ENCODE measurements around the gene MAGI2.
"Not testable (repeated sequence)": the region's sequence is repeated elsewhere in the genome, so short reads cannot be mapped to it uniquely, and the experiment has no call there.

Gene MAGI2

GRCh38 chr7:78002021-78002420 lies 1451.4 kb downstream of the MAGI2 start:
- Histone ChIP-seq H3K4me1 (ENCODE audit: control insufficient read depth, insufficient read depth, low read length) (no peaks in the 10 kb centered on the region), H3K36me3 (ENCODE audit: control insufficient read depth, insufficient read depth, low read length) (no peaks in the 10 kb centered on the region), H3K4me3 (ENCODE audit: low read length) (no peak overlapping the region), H3K27me3 (ENCODE audit: control insufficient read depth, insufficient read depth, low read length) (no peaks in the 10 kb centered on the region), H3K27ac (ENCODE audit: low read depth, low read length) (no peak overlapping the region), H3K9ac (ENCODE audit: low read length) (no peak overlapping the region)

GRCh38 chr7:77999168-77999567 lies 1454.3 kb downstream of the MAGI2 start:
- not testable (repeated sequence) for H3K27me3 ChIP-seq (ENCODE audit: control insufficient read depth, insufficient read depth, low read length); H3K9ac ChIP-seq (ENCODE audit: low read length); H3K4me1 ChIP-seq (ENCODE audit: control insufficient read depth, insufficient read depth, low read length); H3K27ac ChIP-seq (ENCODE audit: low read depth, low read length); H3K4me3 ChIP-seq (ENCODE audit: low read length); H3K36me3 ChIP-seq (ENCODE audit: control insufficient read depth, insufficient read depth, low read length)

- H3K4me3 ChIP-seq (ENCODE audit: low read length) = no peak overlapping the region
- H3K27ac ChIP-seq (ENCODE audit: low read depth, low read length) = no peak overlapping the region
- H3K9ac ChIP-seq (ENCODE audit: low read length) = no peak overlapping the region
- H3K4me1 ChIP-seq (ENCODE audit: control insufficient read depth, insufficient read depth, low read length) = no peaks in the 10 kb centered on the region
- no peaks in the 10 kb centered on the region for H3K27me3 ChIP-seq (ENCODE audit: control insufficient read depth, insufficient read depth, low read length)
- H3K36me3 ChIP-seq (ENCODE audit: control insufficient read depth, insufficient read depth, low read length) = no peaks in the 10 kb centered on the region
Observed at GRCh38 chr7:77995717-77996116, 1457.8 kb downstream of the MAGI2 start.

- no peak overlapping the region for H3K27ac ChIP-seq (ENCODE audit: low read depth, low read length)
- H3K9ac ChIP-seq (ENCODE audit: low read length) = no peak overlapping the region
- no peak overlapping the region for H3K4me3 ChIP-seq (ENCODE audit: low read length)
- no peaks in the 10 kb centered on the region for H3K27me3 ChIP-seq (ENCODE audit: control insufficient read depth, insufficient read depth, low read length)
- no peaks in the 10 kb centered on the region for H3K36me3 ChIP-seq (ENCODE audit: control insufficient read depth, insufficient read depth, low read length)
- H3K4me1 ChIP-seq (ENCODE audit: control insufficient read depth, insufficient read depth, low read length) = no peaks in the 10 kb centered on the region
Observed at GRCh38 chr7:77993838-77994237, 1459.6 kb downstream of the MAGI2 start.

GRCh38 chr7:77991656-77992055 lies 1461.8 kb downstream of the MAGI2 start:
- H3K27ac ChIP-seq (ENCODE audit: low read depth, low read length) = no peak overlapping the region
- no peaks in the 10 kb centered on the region for H3K27me3 ChIP-seq (ENCODE audit: control insufficient read depth, insufficient read depth, low read length)
- no peaks in the 10 kb centered on the region for H3K4me1 ChIP-seq (ENCODE audit: control insufficient read depth, insufficient read depth, low read length)
- H3K9ac ChIP-seq (ENCODE audit: low read length) = no peak overlapping the region
- no peak overlapping the region for H3K4me3 ChIP-seq (ENCODE audit: low read length)
- no peaks in the 10 kb centered on the region for H3K36me3 ChIP-seq (ENCODE audit: control insufficient read depth, insufficient read depth, low read length)

GRCh38 chr7:77989981-77990566 lies 1463.4 kb downstream of the MAGI2 start:
- H3K4me3 ChIP-seq (ENCODE audit: low read length) = no peak overlapping the region

GRCh38 chr7:77985974-77986339 lies 1467.5 kb downstream of the MAGI2 start:
- no peaks in the 10 kb centered on the region for H3K36me3 ChIP-seq (ENCODE audit: control insufficient read depth, insufficient read depth, low read length)
- H3K27ac ChIP-seq (ENCODE audit: low read depth, low read length) = no peak overlapping the region
- H3K9ac ChIP-seq (ENCODE audit: low read length) = no peak overlapping the region
- H3K4me1 ChIP-seq (ENCODE audit: control insufficient read depth, insufficient read depth, low read length) = no peaks in the 10 kb centered on the region
- no peaks in the 10 kb centered on the region for H3K27me3 ChIP-seq (ENCODE audit: control insufficient read depth, insufficient read depth, low read length)
- H3K4me3 ChIP-seq (ENCODE audit: low read length) = no peak overlapping the region

More at GRCh38 chr7:77989981-77990566, 1463.4 kb downstream of the MAGI2 start:
- Histone ChIP-seq H3K27ac (ENCODE audit: low read depth, low read length) (no peak overlapping the region), H3K9ac (ENCODE audit: low read length) (no peak overlapping the region), H3K4me1 (ENCODE audit: control insufficient read depth, insufficient read depth, low read length) (no peaks in the 10 kb centered on the region), H3K36me3 (ENCODE audit: control insufficient read depth, insufficient read depth, low read length) (no peaks in the 10 kb centered on the region), H3K27me3 (ENCODE audit: control insufficient read depth, insufficient read depth, low read length) (no peaks in the 10 kb centered on the region)

- H3K36me3 ChIP-seq (ENCODE audit: control insufficient read depth, insufficient read depth, low read length) = no peaks in the 10 kb centered on the region
- no peak overlapping the region for H3K4me3 ChIP-seq (ENCODE audit: low read length)
- H3K27ac ChIP-seq (ENCODE audit: low read depth, low read length) = no peak overlapping the region
- no peak overlapping the region for H3K9ac ChIP-seq (ENCODE audit: low read length)
- H3K4me1 ChIP-seq (ENCODE audit: control insufficient read depth, insufficient read depth, low read length) = no peaks in the 10 kb centered on the region
- no peaks in the 10 kb centered on the region for H3K27me3 ChIP-seq (ENCODE audit: control insufficient read depth, insufficient read depth, low read length)
Observed at GRCh38 chr7:77985232-77985973, 1468.1 kb downstream of the MAGI2 start.

GRCh38 chr7:77983973-77984372 lies 1469.5 kb downstream of the MAGI2 start:
- Histone ChIP-seq H3K36me3 (ENCODE audit: control insufficient read depth, insufficient read depth, low read length) (no peaks in the 10 kb centered on the region), H3K27ac (ENCODE audit: low read depth, low read length) (no peak overlapping the region), H3K4me3 (ENCODE audit: low read length) (no peak overlapping the region), H3K4me1 (ENCODE audit: control insufficient read depth, insufficient read depth, low read length) (no peaks in the 10 kb centered on the region), H3K9ac (ENCODE audit: low read length) (no peak overlapping the region), H3K27me3 (ENCODE audit: control insufficient read depth, insufficient read depth, low read length) (no peaks in the 10 kb centered on the region)

- Histone ChIP-seq H3K27me3 (ENCODE audit: control insufficient read depth, insufficient read depth, low read length) (no peaks in the 10 kb centered on the region), H3K9ac (ENCODE audit: low read length) (no peak overlapping the region), H3K27ac (ENCODE audit: low read depth, low read length) (no peak overlapping the region), H3K4me3 (ENCODE audit: low read length) (no peak overlapping the region), H3K36me3 (ENCODE audit: control insufficient read depth, insufficient read depth, low read length) (no peaks in the 10 kb centered on the region), H3K4me1 (ENCODE audit: control insufficient read depth, insufficient read depth, low read length) (no peaks in the 10 kb centered on the region)
Observed at GRCh38 chr7:77982926-77983550, 1470.4 kb downstream of the MAGI2 start.

GRCh38 chr7:77980087-77980713 lies 1473.3 kb downstream of the MAGI2 start:
- Histone ChIP-seq H3K36me3 (ENCODE audit: control insufficient read depth, insufficient read depth, low read length) (no peaks in the 10 kb centered on the region), H3K4me3 (ENCODE audit: low read length) (no peak overlapping the region), H3K27ac (ENCODE audit: low read depth, low read length) (no peak overlapping the region), H3K9ac (ENCODE audit: low read length) (no peak overlapping the region), H3K27me3 (ENCODE audit: control insufficient read depth, insufficient read depth, low read length) (no peaks in the 10 kb centered on the region), H3K4me1 (ENCODE audit: control insufficient read depth, insufficient read depth, low read length) (no peaks in the 10 kb centered on the region)

GRCh38 chr7:77979219-77979618 lies 1474.2 kb downstream of the MAGI2 start:
- no peak overlapping the region for H3K9ac ChIP-seq (ENCODE audit: low read length)
- H3K4me3 ChIP-seq (ENCODE audit: low read length) = no peak overlapping the region
- no peak overlapping the region for H3K27ac ChIP-seq (ENCODE audit: low read depth, low read length)
- H3K4me1 ChIP-seq (ENCODE audit: control insufficient read depth, insufficient read depth, low read length) = no peaks in the 10 kb centered on the region
- H3K36me3 ChIP-seq (ENCODE audit: control insufficient read depth, insufficient read depth, low read length) = no peaks in the 10 kb centered on the region
- H3K27me3 ChIP-seq (ENCODE audit: control insufficient read depth, insufficient read depth, low read length) = no peaks in the 10 kb centered on the region

All from rectal smooth muscle tissue (tissue), 1 donor.